Trophoblast cell (in vitro differentiated cells and primary cell): Measurements from ENCODE around the gene LRP1.

Experiments
- DNase-seq, 2 donors: peaks; one replicate each; pipeline ENCODE4 v3.0.0-alpha.2; 2016
- H2AFZ ChIP-seq: 2 replicates; pipeline ENCODE4 v1.6.1; 2013; ENCODE audit warnings: low read length, moderate library complexity, mild to moderate bottlenecking; ENCODE audit not compliant: insufficient read depth, poor library complexity
- H2AK5ac ChIP-seq: 2 replicates; pipeline ENCODE4 v1.6.1; 2013; ENCODE audit warnings: mild to moderate bottlenecking, low read length
- H2BK120ac ChIP-seq: 2 replicates; pipeline ENCODE4 v1.6.1; 2013; ENCODE audit warnings: low read length, mild to moderate bottlenecking, moderate library complexity; ENCODE audit not compliant: insufficient read depth, poor library complexity
- H2BK12ac ChIP-seq: 2 replicates; pipeline ENCODE4 v1.6.1; 2013; ENCODE audit warnings: mild to moderate bottlenecking, low read length, moderate library complexity
- H2BK5ac ChIP-seq: 2 replicates; pipeline ENCODE4 v1.6.1; 2013; ENCODE audit warnings: low read length, low read depth, moderate library complexity, mild to moderate bottlenecking; ENCODE audit not compliant: poor library complexity
- H3K14ac ChIP-seq: 2 replicates; pipeline ENCODE4 v1.6.1; 2013; ENCODE audit warnings: mild to moderate bottlenecking, low read length
- H3K18ac ChIP-seq: 2 replicates; pipeline ENCODE4 v1.6.1; 2013; ENCODE audit warnings: mild to moderate bottlenecking, low read length
- H3K23ac ChIP-seq: 2 replicates; pipeline ENCODE4 v1.6.1; 2013; ENCODE audit warnings: low read length
- H3K27ac ChIP-seq: 2 replicates; pipeline ENCODE4 v1.5.1; 2013; ENCODE audit warnings: low read depth, mild to moderate bottlenecking, inconsistent platforms, low read length, moderate library complexity
- H3K27me3 ChIP-seq: 2 replicates; pipeline ENCODE4 v1.6.1; 2013; ENCODE audit warnings: inconsistent platforms, mild to moderate bottlenecking, low read length, moderate library complexity; ENCODE audit not compliant: insufficient read depth
- H3K36me3 ChIP-seq, 2 experiments: 1 replicate in 1 of 2; 2 replicates in 1 of 2; pipeline ENCODE4 v1.6.1; 2013; ENCODE audit warnings: low read length in 2 of 2, mild to moderate bottlenecking in 2 of 2, moderate library complexity in 1 of 2; ENCODE audit not compliant: insufficient read depth in 2 of 2, control insufficient read depth in 1 of 2
- H3K4ac ChIP-seq: 2 replicates; pipeline ENCODE4 v1.6.1; 2013; ENCODE audit warnings: low read depth, mild to moderate bottlenecking, low read length, moderate library complexity
- H3K4me1 ChIP-seq, 2 experiments: 1 replicate in 1 of 2; 2 replicates in 1 of 2; pipeline ENCODE4 v1.6.1; 2013; ENCODE audit warnings: low read length in 2 of 2, mild to moderate bottlenecking in 2 of 2, moderate library complexity in 1 of 2; ENCODE audit not compliant: insufficient read depth in 2 of 2, control insufficient read depth in 1 of 2
- H3K4me2 ChIP-seq: 2 replicates; pipeline ENCODE4 v1.6.1; 2013; ENCODE audit warnings: inconsistent platforms, mild to moderate bottlenecking, low read length, moderate library complexity
- H3K4me3 ChIP-seq: 2 replicates; pipeline ENCODE4 v1.5.1; 2013; ENCODE audit warnings: mild to moderate bottlenecking, low read depth, low read length, inconsistent platforms
- H3K79me1 ChIP-seq: one replicate; pipeline ENCODE4 v1.6.1; 2013; ENCODE audit warnings: low read length
- H3K79me2 ChIP-seq: 2 replicates; pipeline ENCODE4 v1.6.1; 2013; ENCODE audit warnings: low read length, mild to moderate bottlenecking; ENCODE audit not compliant: control insufficient read depth, insufficient read depth, poor library complexity
- H3K9ac ChIP-seq: 2 replicates; pipeline ENCODE4 v1.6.1; 2013; ENCODE audit warnings: mild to moderate bottlenecking, low read length
- H3K9me3 ChIP-seq: 2 replicates; pipeline ENCODE4 v1.6.1; 2013; ENCODE audit warnings: low read depth, mild to moderate bottlenecking, control low read depth, inconsistent platforms, low read length; ENCODE audit not compliant: insufficient read depth
- H4K12ac ChIP-seq: 2 replicates; pipeline ENCODE4 v1.6.1; 2013; ENCODE audit warnings: low read depth, mild to moderate bottlenecking, low read length, moderate library complexity
- H4K8ac ChIP-seq: 2 replicates; pipeline ENCODE4 v1.6.1; 2013; ENCODE audit warnings: low read depth, mild to moderate bottlenecking, low read length, moderate library complexity
- H4K91ac ChIP-seq: one replicate; pipeline ENCODE4 v1.6.1; 2013; ENCODE audit warnings: low read depth, mild to moderate bottlenecking, low read length, moderate library complexity
- WGBS: extraction: QIAGEN DNeasy Blood & Tissue Kit; methylation state at CpG from one replicate; pipeline ENCODE4 v1.1.7; 2013; ENCODE audit warnings: missing lambda C conversion rate; ENCODE audit not compliant: insufficient read length, insufficient coverage; ENCODE audit errors: extremely low coverage; 5-methylcytosine and 5-hydroxymethylcytosine counted together

The LRP1 gene

DNA sequence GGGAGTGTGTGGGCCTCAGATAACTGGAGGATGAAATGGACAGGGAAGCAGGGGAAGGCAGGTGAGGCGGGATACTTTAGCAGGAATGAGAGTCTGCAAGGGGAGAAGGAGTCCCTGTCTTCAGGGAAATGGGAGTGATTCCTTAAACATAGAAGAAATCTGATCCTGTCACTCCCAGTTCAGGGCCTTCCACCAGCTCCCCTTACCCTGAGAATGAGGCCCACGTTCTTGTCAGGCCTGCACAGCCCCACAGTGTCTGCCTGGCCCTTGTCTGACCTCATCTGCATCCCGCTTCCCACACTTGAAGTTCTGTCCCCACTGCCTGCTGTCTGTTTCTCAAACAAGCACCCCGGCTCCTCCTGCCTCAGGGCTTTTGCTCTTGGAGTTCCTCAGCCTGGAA, 31.8 kb downstream of the LRP1 start:
- Histone ChIP-seq H3K18ac (no peak overlapping the region), H3K9ac (no peak overlapping the region), H3K27ac (no peak overlapping the region), H3K36me3 (peaks cover 73 to 85% of the 10 kb centered on the region in 2 experiments), H2BK12ac (no peak overlapping the region), H2AK5ac (no peak overlapping the region), H3K79me2 (no peaks in the 10 kb centered on the region), H3K9me3 (peaks cover 2% of the 10 kb centered on the region), H2BK120ac (no peak overlapping the region), H2BK5ac (no peak overlapping the region), H3K4me1 (no peaks in the 10 kb centered on the region), H2AFZ (no peak overlapping the region), H3K79me1 (no peaks in the 10 kb centered on the region), H4K12ac (no peak overlapping the region), H4K91ac (no peak overlapping the region), H3K23ac (no peak overlapping the region), H3K4me3 (no peak overlapping the region), H3K27me3 (no peaks in the 10 kb centered on the region), H3K4ac (no peak overlapping the region), H3K14ac (no peak overlapping the region), H4K8ac (no peak overlapping the region), H3K4me2 (no peak overlapping the region)
- DNase-seq, result no peak
- no CpG with 5 or more reads among the region's 4 CpGs for WGBS

GRCh38 chr12:57160741-57161140, 32.5 kb downstream of the LRP1 start:
- Histone ChIP-seq H3K79me1 (no peaks in the 10 kb centered on the region), H3K27ac (no peak overlapping the region), H3K4me1 (no peaks in the 10 kb centered on the region), H4K8ac (no peak overlapping the region), H2BK5ac (no peak overlapping the region), H2AK5ac (no peak overlapping the region), H3K23ac (no peak overlapping the region), H3K18ac (no peak overlapping the region), H3K4me2 (no peak overlapping the region), H3K4ac (no peak overlapping the region), H3K36me3 (peaks cover 75 to 84% of the 10 kb centered on the region in 2 experiments), H3K9ac (no peak overlapping the region), H2BK120ac (no peak overlapping the region), H2BK12ac (no peak overlapping the region), H3K14ac (no peak overlapping the region), H3K27me3 (no peaks in the 10 kb centered on the region), H3K79me2 (no peaks in the 10 kb centered on the region), H3K4me3 (no peak overlapping the region), H4K91ac (no peak overlapping the region), H3K9me3 (peaks cover 2% of the 10 kb centered on the region), H2AFZ (no peak overlapping the region), H4K12ac (no peak overlapping the region)
- WGBS, result no CpG with 5 or more reads among the region's 14 CpGs
- no peak for DNase-seq

- H3K14ac ChIP-seq, result no peak overlapping the region
- no peak overlapping the region for H3K23ac ChIP-seq
- WGBS, result no CpG with 5 or more reads among the region's 7 CpGs
- H3K4me1 ChIP-seq, result no peaks in the 10 kb centered on the region
- H3K27ac ChIP-seq, result no peak overlapping the region
- no peak overlapping the region for H3K4ac ChIP-seq
- DNase-seq, result no peak
- peaks cover 75 to 84% of the 10 kb centered on the region in 2 experiments for H3K36me3 ChIP-seq
- H3K79me2 ChIP-seq, result no peaks in the 10 kb centered on the region
- no peak overlapping the region for H3K18ac ChIP-seq
- no peak overlapping the region for H4K8ac ChIP-seq
- no peaks in the 10 kb centered on the region for H3K27me3 ChIP-seq
- no peak overlapping the region for H3K4me3 ChIP-seq
- no peak overlapping the region for H3K9ac ChIP-seq
- H4K91ac ChIP-seq, result no peak overlapping the region
- no peak overlapping the region for H2BK5ac ChIP-seq
- H2BK12ac ChIP-seq, result no peak overlapping the region
- H4K12ac ChIP-seq, result no peak overlapping the region
- no peak overlapping the region for H2AK5ac ChIP-seq
- H3K9me3 ChIP-seq, result peaks cover 2% of the 10 kb centered on the region
- H3K79me1 ChIP-seq, result no peaks in the 10 kb centered on the region
- H2BK120ac ChIP-seq, result no peak overlapping the region
- no peak overlapping the region for H2AFZ ChIP-seq
- no peak overlapping the region for H3K4me2 ChIP-seq
These were observed 33.2 kb downstream of the LRP1 start for GRCh38 chr12:57161491-57161890.

GRCh38 chr12:57162553-57163125, 34.4 kb downstream of the LRP1 start:
- no CpG with 5 or more reads among the region's 8 CpGs for WGBS
- Histone ChIP-seq H3K79me2 (no peaks in the 10 kb centered on the region), H3K4me1 (no peaks in the 10 kb centered on the region), H3K4me2 (no peak overlapping the region), H3K27me3 (no peaks in the 10 kb centered on the region), H2BK5ac (no peak overlapping the region), H2AFZ (no peak overlapping the region), H3K4me3 (no peak overlapping the region), H4K8ac (no peak overlapping the region), H3K27ac (no peak overlapping the region), H2BK120ac (no peak overlapping the region), H3K79me1 (no peaks in the 10 kb centered on the region), H4K91ac (no peak overlapping the region), H3K18ac (no peak overlapping the region), H3K4ac (no peak overlapping the region), H2AK5ac (no peak overlapping the region), H2BK12ac (no peak overlapping the region), H3K9me3 (peaks cover 2% of the 10 kb centered on the region), H3K36me3 (peaks cover 77 to 85% of the 10 kb centered on the region in 2 experiments), H3K23ac (no peak overlapping the region), H4K12ac (no peak overlapping the region), H3K9ac (no peak overlapping the region), H3K14ac (no peak overlapping the region)
- no peak for DNase-seq
